ENCODE measurements around the gene HID1.
A peak's percentile ranks its signal among the peaks of the same experiment; 100 is the strongest.

Gene HID1

DNA sequence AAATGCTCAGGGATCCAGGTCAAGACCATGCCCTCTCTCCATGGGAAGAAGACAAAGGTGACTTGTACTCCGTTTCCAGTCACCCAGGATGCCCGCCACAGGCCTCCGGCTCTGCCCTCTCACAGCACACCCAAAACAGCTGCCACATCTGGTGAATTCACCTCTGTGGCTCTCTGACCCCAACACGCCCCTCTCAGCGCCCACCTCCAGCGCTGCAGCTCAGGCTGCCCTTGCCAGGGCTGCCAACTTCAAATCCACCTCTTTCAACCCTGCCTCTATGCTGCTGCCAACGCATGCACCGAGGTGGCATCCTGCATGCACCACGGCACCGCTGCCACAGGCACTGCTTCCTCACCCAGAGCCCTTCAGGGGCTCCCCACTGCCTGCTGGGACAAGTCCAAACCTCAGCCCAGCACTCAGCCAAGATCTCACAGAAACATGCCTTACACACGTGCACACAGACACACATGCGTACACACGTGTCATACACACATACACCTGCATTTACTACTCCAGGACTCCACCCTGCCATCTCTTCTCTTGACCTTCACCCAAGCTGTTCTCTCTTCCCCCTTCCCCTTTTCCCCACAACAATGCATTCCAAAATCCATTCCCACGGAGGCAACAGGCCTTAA, 7.5 kb downstream of the HID1 start:
- no peak for DNase-seq

DNA sequence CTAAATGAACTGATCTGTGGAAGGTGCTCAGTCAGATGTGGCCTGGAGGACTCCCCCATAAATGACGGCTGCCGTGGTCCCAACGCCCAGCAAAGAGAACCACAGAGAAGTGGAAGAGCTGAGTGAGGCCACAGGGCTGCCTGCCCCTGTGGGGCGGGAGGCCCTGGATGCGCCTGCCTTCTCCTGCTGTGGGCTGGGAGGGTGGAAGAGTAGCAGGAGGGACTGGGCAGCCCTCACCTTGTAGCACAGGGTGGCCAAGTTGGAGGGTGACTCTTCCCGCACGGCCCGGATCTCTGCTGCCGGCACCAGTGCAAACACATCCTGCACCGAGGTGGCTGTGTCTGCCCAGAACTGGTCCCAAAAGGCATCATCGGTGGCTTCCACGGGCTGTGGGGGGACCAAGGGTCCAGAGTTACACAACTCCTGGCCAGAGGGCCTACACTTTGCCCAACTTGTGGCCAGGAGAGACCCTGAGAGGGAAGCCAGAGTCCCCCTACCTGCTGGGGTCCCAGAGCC, 8.3 kb downstream of the HID1 start:
- no peak for DNase-seq

DNA sequence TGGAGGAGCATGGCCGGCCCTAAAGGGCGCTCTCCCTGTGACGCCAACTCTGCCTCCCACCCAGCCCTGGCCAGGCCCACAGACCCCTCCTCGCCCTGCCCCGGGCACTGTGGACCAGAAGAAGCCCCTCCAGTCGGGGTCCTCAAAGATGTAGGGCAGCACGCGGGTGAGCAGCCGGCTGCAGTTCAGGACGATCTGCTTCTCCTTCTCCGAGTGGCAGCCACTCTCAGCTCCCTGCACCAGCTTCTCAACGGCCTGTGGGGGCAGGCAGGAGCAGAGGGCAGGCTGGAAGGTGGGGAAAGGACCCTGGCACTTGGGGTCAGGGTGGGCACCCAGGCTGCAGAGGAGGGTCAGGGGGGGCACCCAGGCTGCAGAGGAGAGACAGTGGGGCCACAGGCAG, 8.9 kb downstream of the HID1 start:
- no peak for DNase-seq

DNA sequence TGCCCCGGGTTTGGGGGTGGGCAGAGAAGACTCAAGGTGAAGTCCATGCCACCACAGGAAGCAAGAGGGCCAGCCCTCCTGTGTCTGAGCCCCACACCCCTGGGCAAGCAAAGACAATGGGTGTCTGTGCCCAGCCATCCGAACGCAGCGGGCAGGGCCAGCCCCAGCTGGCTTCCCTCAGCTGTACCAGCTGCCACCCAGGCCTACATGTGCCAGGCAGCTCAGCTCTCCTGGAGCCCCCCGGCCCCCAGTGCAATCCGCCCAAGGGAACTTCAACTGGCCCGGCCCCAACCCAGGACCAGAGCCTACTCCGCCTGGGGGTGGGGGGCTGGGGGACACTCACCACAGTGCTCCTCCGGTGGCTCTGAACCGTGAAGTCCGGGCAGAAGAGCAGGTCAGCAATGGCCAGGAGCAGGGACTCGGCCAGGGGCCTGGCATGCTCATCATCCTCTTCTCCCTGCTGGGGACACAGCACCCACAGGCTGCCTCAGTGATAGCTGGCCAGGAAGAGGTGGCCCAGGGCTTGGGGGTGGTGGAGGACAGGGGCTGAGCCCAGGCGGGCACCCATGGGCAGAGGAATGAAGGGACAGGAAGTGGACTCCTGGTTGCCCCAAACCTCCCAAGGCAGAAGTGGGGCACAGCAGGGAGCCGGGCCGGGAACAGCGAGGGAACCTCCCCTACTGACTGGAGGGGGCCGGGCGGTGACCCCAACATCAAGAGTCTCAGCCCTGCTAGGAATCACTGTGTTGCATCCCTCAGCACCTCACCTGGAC, 9.8 kb downstream of the HID1 start:
- DNase-seq: no peak

DNA sequence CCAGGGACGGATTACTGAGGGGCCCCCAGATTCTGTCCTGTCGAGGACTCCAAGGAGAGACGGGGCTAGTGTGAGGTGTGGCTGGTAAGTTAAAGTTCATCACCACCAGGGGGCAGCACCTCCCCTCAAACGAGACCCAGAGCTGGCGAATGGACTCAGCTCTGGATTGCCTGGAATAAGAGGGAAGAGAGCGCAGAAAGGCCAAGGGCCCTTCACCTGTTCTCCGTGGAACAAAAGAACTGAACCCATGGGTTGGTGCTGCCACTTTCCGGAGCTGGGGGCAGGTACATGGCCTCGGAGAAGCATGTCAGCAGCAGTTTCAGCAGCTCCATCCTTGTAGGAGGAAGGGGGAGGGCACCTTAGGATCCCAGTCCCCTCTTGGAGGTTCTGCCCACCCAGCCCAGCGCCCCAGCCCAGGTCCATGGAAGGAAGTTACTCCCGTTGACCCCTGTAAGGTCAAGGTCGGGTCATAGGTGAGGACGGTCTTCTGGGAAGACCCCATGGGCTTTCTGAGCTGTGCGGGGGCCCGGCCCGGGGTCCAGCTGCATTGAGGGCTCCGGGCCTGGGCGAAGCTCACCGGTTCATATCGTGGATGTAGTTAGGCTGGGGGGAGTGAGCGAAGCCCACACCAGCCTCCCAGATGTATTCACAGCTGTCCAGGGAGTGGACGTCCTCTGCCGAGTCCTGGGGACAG, 10.8 kb downstream of the HID1 start:
- DNase-seq: peak; percentile 94

DNA sequence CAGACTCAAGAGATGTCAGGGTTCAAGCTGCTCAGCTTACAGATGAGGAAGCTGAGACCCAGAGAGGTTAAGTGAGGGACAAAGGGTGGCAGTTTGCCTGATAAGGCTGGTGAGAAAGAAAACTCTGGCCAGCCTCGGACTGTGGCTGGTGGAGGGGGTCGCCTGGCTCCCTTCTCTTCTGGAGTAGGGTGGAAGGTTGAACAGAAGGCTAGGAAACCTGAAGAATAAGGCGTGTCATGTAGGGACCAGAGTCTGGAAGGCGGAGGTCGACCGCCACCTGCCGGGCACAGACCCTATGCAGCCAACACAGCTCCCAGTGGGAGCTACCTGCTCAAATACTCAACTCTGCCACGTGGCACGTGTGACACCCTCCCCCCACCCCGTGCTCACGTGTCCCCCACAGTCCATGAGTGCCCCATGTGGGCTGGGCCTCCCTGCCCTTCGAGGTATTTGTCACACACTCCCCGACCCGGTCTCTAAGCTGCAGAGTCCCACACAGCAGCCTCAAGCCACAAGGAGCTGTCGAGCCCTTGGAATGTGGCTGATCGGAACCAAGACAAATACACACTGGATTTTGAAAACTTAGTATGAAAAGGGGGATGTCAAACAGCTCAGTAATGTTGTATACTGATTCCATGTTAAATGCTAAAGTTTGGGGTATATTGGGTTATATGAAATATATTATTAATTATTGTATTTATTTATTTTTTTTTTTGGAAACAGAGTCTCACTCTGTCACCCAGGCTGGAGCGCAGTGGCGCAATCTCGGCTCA, 11.8 kb downstream of the HID1 start:
- DNase-seq: no peak

DNA sequence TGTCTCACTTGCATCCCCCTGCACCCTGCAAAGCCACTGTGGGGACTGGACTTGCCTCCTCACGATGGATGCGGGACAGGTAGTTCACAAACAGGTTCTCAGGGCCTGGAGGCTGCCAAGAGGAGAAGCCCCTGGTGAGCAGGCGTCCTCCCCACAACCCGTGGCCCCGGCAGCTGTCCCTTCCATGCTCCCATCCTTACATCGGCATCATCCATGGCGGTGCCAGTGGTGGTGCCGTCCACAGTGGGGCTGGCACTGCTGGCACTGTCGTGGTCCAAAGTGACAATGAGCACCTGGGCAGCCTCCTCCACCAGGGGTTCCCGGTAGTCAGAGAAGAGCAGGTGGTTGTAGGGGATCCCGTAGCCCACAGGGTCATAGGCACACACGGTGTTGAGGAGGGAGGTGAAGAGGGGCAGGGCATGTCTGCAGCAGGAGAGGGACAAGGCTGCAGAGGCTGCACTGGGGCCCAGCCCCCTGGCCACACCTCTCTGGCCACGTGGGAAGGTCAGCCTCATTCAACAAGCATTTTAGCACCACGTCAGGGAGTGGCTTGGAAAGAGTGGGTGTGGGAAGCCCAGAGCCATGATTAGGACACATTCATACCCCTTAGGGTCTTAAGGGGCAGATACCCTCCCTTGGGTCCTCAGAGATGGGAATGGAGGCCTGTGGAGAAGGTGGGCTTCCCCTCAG, 12.6 kb downstream of the HID1 start:
- DNase-seq: no peak

DNA sequence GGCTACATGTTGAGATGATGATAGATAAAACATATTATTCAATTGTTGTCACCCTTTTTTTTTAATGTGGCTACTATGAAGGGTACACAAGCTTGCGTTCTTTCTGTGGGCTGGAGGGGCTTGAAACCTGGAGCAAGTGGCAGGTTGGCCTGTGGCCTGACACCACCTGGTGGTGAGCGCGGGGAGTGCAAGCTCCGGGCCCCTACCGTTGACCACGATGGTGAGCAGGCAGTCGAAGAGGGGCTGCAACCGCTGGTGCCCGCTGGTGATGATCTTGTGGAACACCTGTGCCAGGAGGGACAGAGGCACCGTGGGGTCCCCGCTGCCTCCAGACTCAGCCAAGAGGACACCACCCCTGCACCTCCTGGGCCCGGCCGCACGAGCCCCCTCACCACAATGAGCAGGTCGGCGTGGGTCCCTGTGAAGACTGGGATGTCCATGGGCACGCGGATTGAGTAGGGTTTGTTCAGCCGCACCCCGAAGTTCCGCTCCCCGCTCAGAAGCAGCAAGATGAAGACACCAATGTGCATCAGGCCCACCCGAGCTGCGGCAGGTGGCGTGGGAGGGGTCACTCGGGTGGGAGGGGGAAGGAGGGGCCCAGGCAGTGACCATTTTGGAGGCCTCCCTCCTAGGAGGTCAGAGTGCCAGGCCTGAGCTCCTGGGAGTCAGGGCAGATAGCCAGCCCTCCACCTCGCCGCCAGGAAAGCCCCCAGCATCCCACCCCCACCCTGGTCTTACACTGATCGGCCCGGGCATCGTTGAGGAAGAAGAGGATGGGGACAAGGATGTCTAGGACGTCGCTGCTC, 14.4 kb downstream of the HID1 start:
- DNase-seq: peak; percentile 84

DNA sequence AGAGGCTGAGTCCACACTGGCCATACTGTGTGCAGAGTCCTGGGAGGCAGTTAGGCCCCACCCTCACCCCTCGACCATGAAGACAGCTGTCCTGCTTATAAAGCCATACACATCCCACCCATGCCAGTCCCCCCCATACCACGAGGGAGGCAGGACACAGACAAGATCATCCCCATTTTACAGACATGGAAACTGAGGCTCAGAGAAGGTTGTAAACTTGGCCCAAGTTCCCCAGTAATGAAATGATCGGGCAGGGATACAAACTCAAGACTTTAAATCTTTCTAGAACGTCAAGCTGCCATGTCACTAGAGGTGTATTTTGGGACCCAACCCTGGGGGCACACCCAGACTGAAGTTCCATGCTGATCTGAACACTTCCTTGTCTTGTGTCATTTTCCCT, 16.5 kb downstream of the HID1 start:
- DNase-seq: no peak

DNA sequence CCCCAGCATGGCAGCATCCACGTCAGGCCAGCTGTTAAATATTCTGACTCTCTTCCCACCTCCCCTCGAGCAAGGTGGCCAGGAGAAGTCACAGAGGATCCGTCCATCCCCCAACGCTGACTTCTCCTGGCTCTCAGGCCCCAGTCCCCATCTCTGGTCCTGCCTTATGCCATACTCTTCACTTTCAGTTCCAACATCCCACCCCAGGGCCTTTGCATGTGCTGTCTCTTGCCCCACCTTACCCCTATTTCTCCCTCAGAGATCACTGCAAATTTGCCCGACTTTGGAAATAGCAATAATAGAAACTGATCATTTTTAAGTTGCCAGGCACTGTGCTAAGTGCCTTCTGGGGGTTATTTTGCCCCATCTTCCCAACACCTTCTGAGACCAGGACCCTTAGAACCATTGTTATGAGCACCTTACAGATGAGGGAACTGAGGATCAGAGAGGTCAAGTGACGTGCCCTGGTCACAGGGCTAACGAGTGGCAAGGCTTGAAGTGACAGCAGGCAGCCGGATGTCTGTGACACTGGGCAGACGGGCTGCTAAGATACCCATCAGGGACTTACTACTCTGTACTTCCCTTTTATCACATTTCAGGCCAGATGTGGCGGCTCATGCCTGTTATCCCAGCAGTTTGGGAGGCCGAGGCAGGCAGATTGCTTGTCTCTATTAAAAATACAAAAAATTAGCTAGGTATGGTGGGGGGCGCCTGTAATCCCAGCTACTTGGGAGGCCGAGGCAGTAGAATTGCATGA, 17.7 kb downstream of the HID1 start:
- DNase-seq: no peak

DNA sequence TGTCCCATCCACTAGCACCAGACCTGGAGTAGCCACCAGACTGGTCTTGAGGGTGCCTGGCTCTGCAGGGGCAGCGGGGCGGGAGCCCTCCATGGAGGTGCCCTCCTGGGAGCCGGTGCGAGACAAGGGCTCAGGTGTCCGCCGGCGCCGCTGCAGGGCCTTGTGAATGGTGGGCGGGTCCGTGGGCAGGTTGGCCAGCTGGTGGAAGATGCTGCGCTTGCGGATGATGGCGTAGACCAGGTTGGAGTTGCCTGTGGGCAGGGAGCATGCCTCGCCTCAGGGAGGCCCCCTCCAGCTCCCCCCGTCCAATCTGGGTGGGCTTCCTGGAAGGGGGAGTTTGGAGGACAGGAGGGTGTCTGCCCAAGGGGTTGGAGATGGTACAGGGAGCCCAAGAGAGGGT, 18.4 kb downstream of the HID1 start:
- DNase-seq: no peak

DNA sequence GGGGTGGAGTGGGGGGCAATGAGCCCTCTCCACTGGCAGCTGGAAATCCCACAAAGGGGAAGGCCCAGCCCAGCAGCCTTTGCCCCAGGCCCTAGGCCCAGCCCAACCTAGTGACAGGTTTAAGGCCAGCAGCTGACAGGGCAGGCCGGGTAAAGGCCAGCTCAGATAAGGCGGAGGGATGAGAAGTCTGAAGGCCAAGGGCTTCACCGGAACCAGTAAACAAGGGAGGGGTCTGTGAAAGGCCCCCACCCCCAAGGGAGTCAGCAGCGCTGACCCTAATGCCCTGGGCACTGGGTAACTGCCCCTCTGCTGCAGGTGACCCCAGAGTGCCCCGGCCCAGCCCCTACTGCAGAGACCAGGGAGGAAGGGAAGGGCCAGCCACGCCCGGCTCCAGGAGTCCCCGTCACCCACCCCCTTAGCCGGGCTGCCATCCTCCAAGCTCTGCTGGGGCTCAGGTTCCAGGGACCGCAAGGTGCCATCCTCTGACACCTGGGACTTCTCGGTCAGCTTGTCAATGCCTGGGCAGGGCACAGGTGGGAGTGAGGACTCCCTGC, 19.3 kb downstream of the HID1 start:
- DNase-seq: no peak

DNA sequence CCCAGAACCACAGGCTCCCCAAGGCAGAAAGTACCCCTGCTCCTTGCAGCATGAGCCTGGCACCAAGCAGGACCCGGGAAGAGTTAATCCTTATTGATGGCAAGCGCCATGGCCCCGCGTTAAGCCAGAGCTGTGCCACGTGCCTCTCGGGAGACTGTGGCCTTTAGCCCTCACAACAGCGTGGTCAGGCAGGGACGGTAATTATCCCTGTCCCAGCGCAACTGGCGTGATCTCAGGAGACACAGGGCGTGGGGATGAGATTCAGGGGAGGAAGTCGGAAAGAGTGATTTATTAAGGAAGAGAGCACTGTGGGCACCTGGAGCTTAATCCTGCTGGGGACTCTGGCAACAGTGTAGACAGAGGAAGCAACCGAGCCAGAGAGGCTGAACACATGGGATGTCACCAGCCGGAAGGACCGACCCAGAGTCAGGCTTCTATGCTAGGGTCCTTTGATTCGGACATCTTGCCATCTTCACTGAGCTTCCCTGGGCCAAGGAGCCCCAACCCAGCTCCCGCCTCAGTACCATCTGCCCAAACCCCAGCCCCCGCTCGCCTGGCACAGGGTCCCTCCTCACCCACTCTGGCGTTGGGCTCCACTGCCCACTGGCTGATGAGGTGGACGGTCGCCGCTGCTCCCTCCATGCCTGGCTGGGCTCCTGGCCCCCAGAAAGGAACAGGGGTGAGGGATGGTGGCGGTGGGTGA, 20.0 kb downstream of the HID1 start:
- DNase-seq: no peak

DNA sequence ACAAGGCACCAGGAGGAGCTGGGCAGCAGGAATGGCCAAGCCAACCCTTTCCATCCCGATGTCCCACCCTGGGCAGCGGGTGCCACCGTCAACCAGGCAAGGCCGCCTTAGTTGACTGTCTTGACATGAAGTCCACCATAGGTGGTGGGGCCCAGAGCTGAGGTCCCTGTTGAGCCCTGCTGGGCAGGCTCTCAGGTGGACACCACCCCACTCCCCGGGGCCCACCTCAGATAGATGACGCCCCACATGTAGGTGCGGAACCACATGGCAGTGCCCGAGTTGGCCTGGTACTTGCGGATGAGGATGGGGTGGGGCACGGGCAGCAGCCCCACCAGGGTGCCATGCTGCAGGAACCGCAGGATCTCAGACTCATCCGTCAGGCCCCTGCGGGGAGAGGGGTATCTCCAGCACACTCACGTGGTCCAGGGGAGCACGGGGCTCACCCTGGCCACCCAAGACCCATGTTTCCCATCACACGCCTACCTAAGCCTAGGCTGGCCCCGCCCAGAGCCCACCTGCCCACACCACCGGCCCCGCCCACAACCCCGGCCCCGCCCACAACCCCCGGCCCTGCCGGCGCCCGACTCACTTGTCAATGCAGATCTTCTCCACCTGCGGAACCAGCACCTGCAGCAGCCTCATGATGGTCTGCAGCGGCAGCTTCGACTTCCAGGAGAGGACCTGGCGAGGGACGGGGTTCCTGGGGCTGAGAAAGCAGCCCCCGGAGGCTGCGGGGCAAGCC, 20.7 kb downstream of the HID1 start:
- DNase-seq: no peak

DNA sequence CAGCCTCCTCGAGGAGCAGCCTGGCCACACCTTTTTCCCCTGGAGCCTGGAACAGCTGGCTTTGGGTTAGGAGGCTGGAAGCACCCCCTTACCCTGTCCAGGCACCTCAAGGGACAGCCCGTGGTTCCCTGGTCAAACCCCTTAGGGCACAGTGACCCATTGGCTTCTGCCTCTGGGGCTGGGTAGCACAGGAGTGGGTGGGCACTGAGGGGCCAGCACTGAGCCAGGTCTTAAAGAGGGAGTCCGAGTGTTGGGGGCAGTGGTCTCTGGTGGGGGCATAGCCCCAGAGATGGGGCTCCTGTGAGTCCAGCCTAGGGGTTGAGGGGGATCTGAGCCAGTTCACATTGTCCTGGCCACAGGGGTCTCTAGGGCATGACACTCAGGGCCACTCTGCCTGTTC, 21.5 kb downstream of the HID1 start:
- DNase-seq: no peak

DNA sequence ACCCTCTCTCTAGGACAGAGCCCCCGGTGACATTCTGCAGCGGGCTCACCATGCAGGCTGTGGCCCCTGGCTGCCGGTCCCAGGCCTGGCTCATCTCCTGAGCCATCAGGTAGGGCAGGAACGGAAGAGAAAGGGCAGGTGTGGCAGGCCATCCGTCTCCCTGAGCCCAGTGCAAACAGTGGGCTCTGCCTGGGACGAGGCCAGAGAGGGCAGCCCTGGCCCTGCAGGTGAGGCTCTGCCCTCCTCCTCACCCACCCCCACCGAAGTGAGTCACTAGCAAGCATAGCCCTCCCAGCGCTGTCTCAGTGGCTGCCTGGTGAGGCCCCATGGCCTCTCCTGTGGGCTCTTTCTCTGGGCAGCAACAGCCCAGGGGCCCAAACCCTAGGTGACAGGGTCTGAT, 22.4 kb downstream of the HID1 start:
- DNase-seq: no peak

DNA sequence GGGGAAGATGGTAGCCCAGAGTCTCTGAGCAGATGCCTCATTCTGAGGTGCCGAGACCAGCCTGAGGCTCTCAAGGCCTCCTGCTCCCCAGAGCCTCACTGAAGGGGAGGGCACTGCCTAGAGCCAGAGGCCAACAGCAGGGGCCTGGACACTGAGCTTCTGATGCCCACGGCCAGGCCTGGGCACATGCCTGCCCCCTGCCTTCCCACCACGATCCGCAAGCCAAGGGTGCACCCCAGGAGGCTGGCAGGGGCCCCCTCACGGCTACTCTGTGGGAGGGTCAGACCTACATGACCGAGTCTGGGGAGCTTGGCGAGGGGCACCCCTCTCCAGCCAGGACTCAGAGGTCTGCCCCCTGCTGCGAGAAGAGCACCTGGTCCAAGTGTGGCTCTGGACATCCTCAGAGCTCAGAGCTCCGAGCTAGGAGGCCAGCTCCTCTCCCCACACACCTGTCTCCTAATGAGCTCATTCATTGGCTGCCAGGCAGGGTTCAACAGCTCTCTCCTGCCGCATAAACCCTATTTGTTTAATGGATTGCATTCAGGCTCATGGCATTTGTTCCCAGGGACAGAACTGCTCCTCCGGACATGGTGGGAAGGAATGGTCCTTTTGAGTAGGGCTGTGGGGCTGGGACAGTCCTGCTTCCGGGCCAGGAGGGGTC, 23.0 kb downstream of the HID1 start:
- DNase-seq: no peak

DNA sequence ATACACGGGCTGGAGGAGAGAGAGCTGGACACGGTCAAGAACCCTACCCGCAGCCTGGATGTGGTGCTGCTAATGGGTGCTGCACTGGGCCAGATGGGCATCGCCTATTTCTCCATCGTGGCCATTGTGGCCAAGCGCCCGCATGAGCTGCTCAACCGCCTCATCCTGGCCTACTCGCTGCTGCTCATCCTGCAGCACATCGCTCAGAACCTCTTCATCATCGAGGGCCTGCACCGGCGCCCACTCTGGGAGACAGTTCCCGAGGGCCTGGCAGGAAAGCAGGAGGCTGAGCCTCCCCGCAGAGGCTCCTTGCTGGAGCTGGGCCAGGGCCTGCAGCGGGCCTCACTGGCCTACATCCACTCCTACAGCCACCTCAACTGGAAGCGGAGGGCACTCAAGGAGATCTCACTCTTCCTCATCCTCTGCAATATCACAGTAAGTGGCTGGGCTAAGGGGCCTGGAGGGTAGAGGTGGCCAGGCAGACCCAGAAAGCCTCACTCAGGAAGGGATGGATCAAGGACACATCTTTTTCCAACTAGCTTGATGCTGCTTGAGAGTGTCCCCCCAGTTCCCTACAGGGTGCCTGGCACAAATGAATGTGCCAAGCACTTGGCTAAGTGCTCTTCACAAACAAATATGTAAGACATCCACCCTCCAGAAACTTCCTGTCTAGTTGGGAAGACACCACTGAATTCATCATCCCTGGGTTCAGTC, 25.4 kb downstream of the HID1 start:
- DNase-seq: no peak

Measured in right forelimb (tissue), 1 donor.